ENCODE data around the gene COL20A1.

Gene COL20A1

DNA sequence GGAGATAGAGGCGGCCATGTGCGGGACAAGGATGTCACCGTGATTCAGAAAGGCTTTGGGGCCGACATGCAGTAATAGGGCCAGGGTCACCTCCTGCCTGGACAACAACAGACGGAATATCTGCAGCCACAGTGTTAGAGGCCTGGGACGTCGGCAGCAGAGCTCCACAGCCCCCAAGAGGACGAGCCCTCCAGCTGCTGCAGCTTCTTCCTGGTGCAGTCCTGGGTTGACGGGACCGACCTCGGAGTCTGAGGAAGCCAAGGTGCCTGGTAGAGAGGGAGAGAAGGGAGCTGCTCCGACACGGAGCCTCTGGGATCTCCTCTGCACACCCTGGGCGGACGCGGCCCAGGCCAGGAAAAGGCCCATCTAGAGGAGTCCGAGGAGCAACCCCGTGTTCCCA lies 91.3 kb downstream of the COL20A1 start:
- peaks cover 9% of the 10 kb centered on the region; the same call in 1 of the 2 replicates for H3K27me3 ChIP-seq (ENCODE audit: insufficient read depth, low read length)

More for the DNA sequence above, 91.3 kb downstream of the COL20A1 start:
- Histone ChIP-seq H3K79me2 (ENCODE audit: control insufficient read depth, insufficient read depth, low read length, unreplicated experiment) (no peaks in the 10 kb centered on the region), H3K4me3 (ENCODE audit: low read depth, low read length) (no peak overlapping the region), H3K27ac (ENCODE audit: low read depth, low read length) (no peak overlapping the region), H2AFZ (ENCODE audit: low read length, unreplicated experiment) (no peak overlapping the region), H3K36me3 (ENCODE audit: insufficient read depth, low read length) (no peaks in the 10 kb centered on the region), H3K4me1 (ENCODE audit: control insufficient read depth, insufficient read depth, low read length, unreplicated experiment) (no peaks in the 10 kb centered on the region)

Data from ACC112 (cell line).